ENCODE data around the gene GALNT9.

Gene GALNT9

GRCh38 chr12:132186857-132187620 lies 142.3 kb downstream of the GALNT9 start:
- no peak overlapping the region for H2BK15ac ChIP-seq (ENCODE audit: low read depth, poor library complexity, severe bottlenecking)
- H3K27me3 ChIP-seq (ENCODE audit: control insufficient read depth in 1 of 2, insufficient read depth in 1 of 2, low read length in 2 of 2), result peaks cover 17 to 76% of the 10 kb centered on the region in 2 experiments
- no peaks in the 10 kb centered on the region for H3K9me3 ChIP-seq (ENCODE audit: control insufficient read depth, low read length)
- no peak overlapping the region for H2BK5ac ChIP-seq (ENCODE audit: low read depth, low read length, poor library complexity, severe bottlenecking)
- no peak overlapping the region for H3K4me2 ChIP-seq (ENCODE audit: low read length, poor library complexity, severe bottlenecking)
- no peak overlapping the region for H3K27ac ChIP-seq (ENCODE audit: low read length, poor library complexity, severe bottlenecking)
- H3K4me1 ChIP-seq (ENCODE audit: control insufficient read depth, insufficient read depth, low read depth, low read length), result peaks cover 12% of the 10 kb centered on the region
- no peak overlapping the region for H2BK120ac ChIP-seq (ENCODE audit: low read depth, low read length)
- no peak overlapping the region for H4K91ac ChIP-seq (ENCODE audit: low read length)
- H4K8ac ChIP-seq (ENCODE audit: low read length), result no peak overlapping the region
- no peak overlapping the region for H2AK5ac ChIP-seq (ENCODE audit: low read length, severe bottlenecking)
- no peaks in the 10 kb centered on the region for H3K79me1 ChIP-seq (replicated peaks; ENCODE audit: low read length, poor library complexity, severe bottlenecking)
- H3K18ac ChIP-seq (ENCODE audit: low read depth in 1 of 2, low read length in 2 of 2), result no peak overlapping the region
- H3K4ac ChIP-seq (ENCODE audit: low read depth in 1 of 2, low read length in 2 of 2), result no peak overlapping the region
- H2AFZ ChIP-seq (ENCODE audit: low read depth, low read length), result no peak overlapping the region
- H3K4me3 ChIP-seq (ENCODE audit: insufficient read depth in 1 of 2, low read depth in 1 of 2, low read length in 2 of 2), result no peak overlapping the region
- no peak overlapping the region for H3K9ac ChIP-seq (ENCODE audit: low read length)
- no peak overlapping the region for H3K14ac ChIP-seq (ENCODE audit: low read length in 2 of 2)
- no peaks in the 10 kb centered on the region for H3K36me3 ChIP-seq (ENCODE audit: control insufficient read depth in 1 of 2, insufficient read depth in 2 of 2, low read depth in 1 of 2, low read length in 2 of 2)
- 91% methylated on average over 39 of the region's 39 CpGs for WGBS
- H2BK12ac ChIP-seq (ENCODE audit: low read length in 2 of 2), result no peak overlapping the region
- no peak for DNase-seq
- H3K23ac ChIP-seq (ENCODE audit: low read length in 2 of 2), result no peak overlapping the region

GRCh38 chr12:132186208-132186856 lies 143.1 kb downstream of the GALNT9 start:
- no peak overlapping the region for H2AFZ ChIP-seq (ENCODE audit: low read depth, low read length)
- H3K27me3 ChIP-seq (ENCODE audit: control insufficient read depth in 1 of 2, insufficient read depth in 1 of 2, low read length in 2 of 2), result peaks cover 17 to 71% of the 10 kb centered on the region in 2 experiments
- H2BK15ac ChIP-seq (ENCODE audit: low read depth, poor library complexity, severe bottlenecking), result no peak overlapping the region
- H3K23ac ChIP-seq (ENCODE audit: low read length in 2 of 2), result no peak overlapping the region
- no peak overlapping the region for H4K8ac ChIP-seq (ENCODE audit: low read length)
- H3K4me2 ChIP-seq (ENCODE audit: low read length, poor library complexity, severe bottlenecking), result no peak overlapping the region
- H3K4me1 ChIP-seq (ENCODE audit: control insufficient read depth, insufficient read depth, low read depth, low read length), result peaks cover 12% of the 10 kb centered on the region
- no peak overlapping the region for H3K9ac ChIP-seq (ENCODE audit: low read length)
- no peaks in the 10 kb centered on the region for H3K79me1 ChIP-seq (replicated peaks; ENCODE audit: low read length, poor library complexity, severe bottlenecking)
- H2BK120ac ChIP-seq (ENCODE audit: low read depth, low read length), result no peak overlapping the region
- no peak overlapping the region for H3K4ac ChIP-seq (ENCODE audit: low read depth in 1 of 2, low read length in 2 of 2)
- no peak overlapping the region for H3K14ac ChIP-seq (ENCODE audit: low read length in 2 of 2)
- H3K9me3 ChIP-seq (ENCODE audit: control insufficient read depth, low read length), result no peaks in the 10 kb centered on the region
- H2BK12ac ChIP-seq (ENCODE audit: low read length in 2 of 2), result no peak overlapping the region
- 77% methylated on average over 24 of the region's 24 CpGs for WGBS
- no peak overlapping the region for H3K18ac ChIP-seq (ENCODE audit: low read depth in 1 of 2, low read length in 2 of 2)
- H3K27ac ChIP-seq (ENCODE audit: low read length, poor library complexity, severe bottlenecking), result no peak overlapping the region
- no peak for DNase-seq
- H2AK5ac ChIP-seq (ENCODE audit: low read length, severe bottlenecking), result no peak overlapping the region
- no peaks in the 10 kb centered on the region for H3K36me3 ChIP-seq (ENCODE audit: control insufficient read depth in 1 of 2, insufficient read depth in 2 of 2, low read depth in 1 of 2, low read length in 2 of 2)
- H4K91ac ChIP-seq (ENCODE audit: low read length), result no peak overlapping the region
- no peak overlapping the region for H2BK5ac ChIP-seq (ENCODE audit: low read depth, low read length, poor library complexity, severe bottlenecking)
- no peak overlapping the region for H3K4me3 ChIP-seq (ENCODE audit: insufficient read depth in 1 of 2, low read depth in 1 of 2, low read length in 2 of 2)

GRCh38 chr12:132185705-132186104 lies 143.7 kb downstream of the GALNT9 start:
- no peaks in the 10 kb centered on the region for H3K79me1 ChIP-seq (replicated peaks; ENCODE audit: low read length, poor library complexity, severe bottlenecking)
- H3K27ac ChIP-seq (ENCODE audit: low read length, poor library complexity, severe bottlenecking), result no peak overlapping the region
- H3K4me2 ChIP-seq (ENCODE audit: low read length, poor library complexity, severe bottlenecking), result no peak overlapping the region
- no peak overlapping the region for H2BK15ac ChIP-seq (ENCODE audit: low read depth, poor library complexity, severe bottlenecking)
- no peak overlapping the region for H3K18ac ChIP-seq (ENCODE audit: low read depth in 1 of 2, low read length in 2 of 2)
- WGBS, result 78% methylated on average over 16 of the region's 16 CpGs
- peaks cover 10% of the 10 kb centered on the region for H3K4me1 ChIP-seq (ENCODE audit: control insufficient read depth, insufficient read depth, low read depth, low read length)
- H3K36me3 ChIP-seq (ENCODE audit: control insufficient read depth in 1 of 2, insufficient read depth in 2 of 2, low read depth in 1 of 2, low read length in 2 of 2), result no peaks in the 10 kb centered on the region
- H3K27me3 ChIP-seq (ENCODE audit: control insufficient read depth in 1 of 2, insufficient read depth in 1 of 2, low read length in 2 of 2), result peaks cover 17 to 73% of the 10 kb centered on the region in 2 experiments
- H3K4ac ChIP-seq (ENCODE audit: low read depth in 1 of 2, low read length in 2 of 2), result no peak overlapping the region
- no peak overlapping the region for H2BK120ac ChIP-seq (ENCODE audit: low read depth, low read length)
- H4K91ac ChIP-seq (ENCODE audit: low read length), result no peak overlapping the region
- H3K14ac ChIP-seq (ENCODE audit: low read length in 2 of 2), result no peak overlapping the region
- H3K9me3 ChIP-seq (ENCODE audit: control insufficient read depth, low read length), result no peaks in the 10 kb centered on the region
- no peak overlapping the region for H2BK12ac ChIP-seq (ENCODE audit: low read length in 2 of 2)
- H2BK5ac ChIP-seq (ENCODE audit: low read depth, low read length, poor library complexity, severe bottlenecking), result no peak overlapping the region
- H3K9ac ChIP-seq (ENCODE audit: low read length), result no peak overlapping the region
- H3K23ac ChIP-seq (ENCODE audit: low read length in 2 of 2), result no peak overlapping the region
- no peak overlapping the region for H4K8ac ChIP-seq (ENCODE audit: low read length)
- no peak overlapping the region for H3K4me3 ChIP-seq (ENCODE audit: insufficient read depth in 1 of 2, low read depth in 1 of 2, low read length in 2 of 2)
- H2AFZ ChIP-seq (ENCODE audit: low read depth, low read length), result no peak overlapping the region
- H2AK5ac ChIP-seq (ENCODE audit: low read length, severe bottlenecking), result no peak overlapping the region
- DNase-seq, result no peak

GRCh38 chr12:132182711-132183365 lies 146.6 kb downstream of the GALNT9 start:
- H3K4me2 ChIP-seq (ENCODE audit: low read length, poor library complexity, severe bottlenecking), result no peak overlapping the region
- H2BK15ac ChIP-seq (ENCODE audit: low read depth, poor library complexity, severe bottlenecking), result no peak overlapping the region
- no peak for DNase-seq
- H2AFZ ChIP-seq (ENCODE audit: low read depth, low read length), result no peak overlapping the region
- no peak overlapping the region for H2BK120ac ChIP-seq (ENCODE audit: low read depth, low read length)
- no peak overlapping the region for H3K4me3 ChIP-seq (ENCODE audit: insufficient read depth in 1 of 2, low read depth in 1 of 2, low read length in 2 of 2)
- H3K9ac ChIP-seq (ENCODE audit: low read length), result no peak overlapping the region
- no peak overlapping the region for H3K27ac ChIP-seq (ENCODE audit: low read length, poor library complexity, severe bottlenecking)
- H3K4ac ChIP-seq (ENCODE audit: low read depth in 1 of 2, low read length in 2 of 2), result no peak overlapping the region
- no peak overlapping the region for H3K23ac ChIP-seq (ENCODE audit: low read length in 2 of 2)
- no peaks in the 10 kb centered on the region for H3K36me3 ChIP-seq (ENCODE audit: control insufficient read depth in 1 of 2, insufficient read depth in 2 of 2, low read depth in 1 of 2, low read length in 2 of 2)
- H3K18ac ChIP-seq (ENCODE audit: low read depth in 1 of 2, low read length in 2 of 2), result no peak overlapping the region
- H3K4me1 ChIP-seq (ENCODE audit: control insufficient read depth, insufficient read depth, low read depth, low read length), result no peaks in the 10 kb centered on the region
- H2AK5ac ChIP-seq (ENCODE audit: low read length, severe bottlenecking), result no peak overlapping the region
- H4K91ac ChIP-seq (ENCODE audit: low read length), result no peak overlapping the region
- H3K14ac ChIP-seq (ENCODE audit: low read length in 2 of 2), result no peak overlapping the region
- WGBS, result 80% methylated on average over 10 of the region's 10 CpGs
- no peaks in the 10 kb centered on the region for H3K9me3 ChIP-seq (ENCODE audit: control insufficient read depth, low read length)
- no peak overlapping the region for H4K8ac ChIP-seq (ENCODE audit: low read length)
- no peaks in the 10 kb centered on the region for H3K79me1 ChIP-seq (replicated peaks; ENCODE audit: low read length, poor library complexity, severe bottlenecking)
- no peak overlapping the region for H2BK5ac ChIP-seq (ENCODE audit: low read depth, low read length, poor library complexity, severe bottlenecking)
- peaks cover 17 to 90% of the 10 kb centered on the region in 2 experiments for H3K27me3 ChIP-seq (ENCODE audit: control insufficient read depth in 1 of 2, insufficient read depth in 1 of 2, low read length in 2 of 2)
- H2BK12ac ChIP-seq (ENCODE audit: low read length in 2 of 2), result no peak overlapping the region
